ENCODE results near the gene RC3H1. TPM values are rescaled to one million over a fixed set of nuclear protein-coding genes. Genes with fewer than 3 reads are reported as not detected.
"Not testable (repeated sequence)": the region's sequence is repeated elsewhere in the genome, so short reads cannot be mapped to it uniquely, and the experiment has no call there.

Gene RC3H1
- total and polyA plus RNA-seq, 2 of the 8 experiments (the other 6 are each of a cell fraction or from before 2014, with no cell fraction given), result 7.4 to 32.2 TPM

GRCh38 chr1:173995475-173995874, 26.7 kb downstream of the RC3H1 start (continued):
- TF ChIP-seq FOSL1 (IDR thresholded peaks at IDR 0.05; ENCODE audit: insufficient read depth, low read depth, low read length) (no peak), SP4 (IDR thresholded peaks at IDR 0.05; ENCODE audit: low read length) (no peak), RBBP5 (IDR thresholded peaks at IDR 0.05; ENCODE audit: borderline replicate concordance, low read depth, low read length) (no peak)

- H4K5ac ChIP-seq (ENCODE audit: insufficient read length, low read depth, low read length); H3K4me2 ChIP-seq (ENCODE audit: insufficient read depth in 1 of 2, low read depth in 2 of 2, low read length in 2 of 2); FAIRE-seq; H4K8ac ChIP-seq (ENCODE audit: extremely low read depth, insufficient read depth, low read length); H3K4me3 ChIP-seq (ENCODE audit: extremely low read depth in 1 of 4, insufficient read depth in 2 of 4, low read depth in 3 of 4, low read length in 4 of 4); H3K79me1 ChIP-seq (ENCODE audit: low read depth, low read length); H2BK12ac ChIP-seq (ENCODE audit: low read depth, low read length); H3K23ac ChIP-seq (ENCODE audit: insufficient read length); CTCF ChIA-PET (ENCODE audit: partially characterized antibody); DNase-seq (ENCODE audit: low read depth in 1 of 2, low spot score in 2 of 2); H4K91ac ChIP-seq (replicated peaks; ENCODE audit: insufficient read length, low read length); H3K23me2 ChIP-seq (ENCODE audit: low read depth, low read length); H3K9ac ChIP-seq (replicated peaks in 1 of 4; ENCODE audit: extremely low read depth in 1 of 4, low read depth in 3 of 4, low read length in 3 of 4); H3K18ac ChIP-seq (ENCODE audit: extremely low read depth, low read length); H3K56ac ChIP-seq (replicated peaks; ENCODE audit: insufficient read length, low read depth, low read length); H2BK5ac ChIP-seq (ENCODE audit: low read depth, low read length); H3K4ac ChIP-seq (replicated peaks; ENCODE audit: insufficient read length, low read depth, low read length); H3K9me3 ChIP-seq (ENCODE audit: insufficient read depth in 2 of 2, low read depth in 1 of 2, low read length in 1 of 2); H4K20me1 ChIP-seq (replicated peaks in 1 of 2; ENCODE audit: control insufficient read depth in 1 of 2, insufficient read depth in 2 of 2, low read length in 2 of 2); H3K4me1 ChIP-seq (replicated peaks in 1 of 4; ENCODE audit: control insufficient read depth in 3 of 4, insufficient read depth in 4 of 4, low read length in 3 of 4); H3K27ac ChIP-seq (ENCODE audit: low read depth, low read length); H3K14ac ChIP-seq (ENCODE audit: insufficient read length); H2AK5ac ChIP-seq (ENCODE audit: low read depth, low read length); H3K27me3 ChIP-seq (replicated peaks in 1 of 4; ENCODE audit: control insufficient read depth in 3 of 4, extremely low read depth in 1 of 4, insufficient read depth in 3 of 4, low read length in 3 of 4); H2AFZ ChIP-seq (ENCODE audit: low read length); H2BK15ac ChIP-seq (ENCODE audit: low read length); H2BK20ac ChIP-seq (ENCODE audit: low read length); H2BK120ac ChIP-seq (replicated peaks; ENCODE audit: low read depth, low read length): not testable (repeated sequence)
- POLR2A ChIA-PET (ENCODE audit: partially characterized antibody), result interaction anchor here (1.5 kb wide), 1 partner anchor 126 kb away, joined by 4 read pairs; the partner anchor contains the start of gene GAS5
- H3K36me3 ChIP-seq (ENCODE audit: control insufficient read depth in 2 of 4, insufficient read depth in 4 of 4, low read length in 3 of 4), result peaks cover 2 to 24% (median 15%) of the 10 kb centered on the region in 4 experiments; a peak in 7 of 8 replicates
- 98% methylated on average over 11 of the region's 11 CpGs; no CpG with 5 or more reads in 1 of the 2 experiments for WGBS, 2 experiments (ENCODE audit: extremely low coverage in 1 of 2, insufficient coverage in 1 of 2, insufficient read length in 1 of 2, insufficient replicate concordance in 2 of 2, low coverage in 1 of 2, low lambda C conversion rate in 2 of 2, missing lambda C conversion rate in 1 of 2)
- peaks cover 0 to 23% of the 10 kb centered on the region in 2 experiments; a peak in 3 of 4 replicates for H3K79me2 ChIP-seq (ENCODE audit: control insufficient read depth in 1 of 2, insufficient read depth in 2 of 2, low read length in 2 of 2)
Measured at GRCh38 chr1:173993948-173994347, 28.2 kb downstream of the RC3H1 start.

Measured in H1 (cell line).